ENCODE measurements around the gene PTPRG.

Gene PTPRG

DNA sequence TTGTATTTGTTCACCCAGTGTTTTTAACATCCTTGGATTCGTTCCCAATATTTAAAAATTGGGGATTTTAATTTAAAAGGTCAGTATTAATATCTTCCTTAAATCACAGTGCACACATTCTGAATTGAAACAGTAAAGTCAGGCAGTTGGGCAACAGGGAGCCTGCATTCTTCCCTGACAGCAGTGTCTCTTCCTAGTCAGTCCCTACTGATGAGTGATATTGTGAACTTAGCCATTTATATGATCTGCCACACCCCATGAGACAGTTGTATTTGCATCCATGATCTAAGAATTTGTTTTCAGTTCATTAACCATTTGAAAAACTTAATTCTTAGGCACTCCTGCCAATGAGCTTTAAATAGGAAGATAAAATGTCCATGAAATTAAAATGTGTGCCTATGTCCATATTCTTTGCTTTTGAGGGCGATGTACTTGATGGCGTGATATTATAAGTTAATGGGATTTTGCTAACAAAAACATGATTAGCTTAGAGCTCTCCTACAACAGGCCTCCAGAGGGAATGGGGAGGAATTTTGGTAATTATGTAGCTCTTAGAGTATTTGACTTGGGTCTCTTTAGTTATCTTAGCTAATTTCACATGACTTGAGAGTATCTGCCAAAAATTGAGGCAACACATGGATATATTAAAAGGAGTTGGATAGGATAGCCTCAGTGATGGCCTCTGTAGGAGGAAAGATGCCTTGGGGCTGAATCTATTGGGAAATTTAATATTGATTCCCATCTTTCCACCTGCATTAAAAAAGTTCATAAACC, 219.3 kb downstream of the PTPRG start:
- no peaks in the 10 kb centered on the region for H3K27me3 Mint-ChIP-seq
- H3K9me3 Mint-ChIP-seq, result peaks cover 7 to 13% of the 10 kb centered on the region in 2 donors
- DNase-seq, result no peak
- no peaks in the 10 kb centered on the region for H3K36me3 Mint-ChIP-seq (ENCODE audit: insufficient read depth)
- ATAC-seq (replicated peaks), result no peak
- no peak overlapping the region for H3K4me3 Mint-ChIP-seq
- no peaks in the 10 kb centered on the region for H3K4me1 Mint-ChIP-seq (ENCODE audit: low read depth in 2 of 2)
- H3K27ac Mint-ChIP-seq, result no peak overlapping the region

DNA sequence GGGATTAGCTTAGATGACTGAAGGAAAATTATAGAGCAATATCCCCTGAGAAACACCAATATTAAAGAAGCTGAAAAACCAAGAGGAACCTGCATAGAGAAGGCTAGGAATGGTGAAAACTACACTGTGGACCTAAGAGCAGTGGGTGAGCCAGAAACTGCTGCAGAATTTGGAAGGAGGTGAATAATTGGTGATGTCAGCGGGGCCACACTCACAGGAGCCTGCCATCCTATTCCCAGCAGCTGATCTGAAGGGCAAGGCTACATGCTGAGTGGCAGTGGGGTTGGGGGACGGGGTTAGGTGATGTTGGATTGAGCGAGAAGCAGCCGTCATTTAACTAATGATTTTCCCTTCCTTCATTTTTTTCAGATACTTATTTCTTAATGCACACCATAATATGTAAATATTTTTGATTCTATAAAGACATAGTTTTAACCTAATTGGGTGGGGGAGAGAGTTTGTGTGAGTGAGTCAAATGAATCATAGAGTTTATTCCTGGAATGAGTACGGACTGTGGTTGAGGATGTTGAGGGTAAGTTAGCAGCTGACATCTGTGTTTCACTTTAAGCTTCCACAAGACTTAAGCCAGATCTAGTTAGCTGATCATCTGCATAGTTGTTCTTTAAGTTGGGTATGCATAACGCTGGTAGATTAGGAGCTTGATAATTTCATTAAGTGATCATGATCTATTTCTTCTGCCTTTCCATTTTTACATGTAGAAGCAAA, 222.8 kb downstream of the PTPRG start:
- Mint-ChIP-seq H3K27me3 (no peaks in the 10 kb centered on the region), H3K36me3 (ENCODE audit: insufficient read depth) (no peaks in the 10 kb centered on the region), H3K9me3 (peaks cover 3 to 13% of the 10 kb centered on the region in 2 donors), H3K4me3 (no peak overlapping the region), H3K4me1 (ENCODE audit: low read depth in 2 of 2) (no peaks in the 10 kb centered on the region), H3K27ac (no peak overlapping the region)
- ATAC-seq (replicated peaks), result no peak
- no peak for DNase-seq

DNA sequence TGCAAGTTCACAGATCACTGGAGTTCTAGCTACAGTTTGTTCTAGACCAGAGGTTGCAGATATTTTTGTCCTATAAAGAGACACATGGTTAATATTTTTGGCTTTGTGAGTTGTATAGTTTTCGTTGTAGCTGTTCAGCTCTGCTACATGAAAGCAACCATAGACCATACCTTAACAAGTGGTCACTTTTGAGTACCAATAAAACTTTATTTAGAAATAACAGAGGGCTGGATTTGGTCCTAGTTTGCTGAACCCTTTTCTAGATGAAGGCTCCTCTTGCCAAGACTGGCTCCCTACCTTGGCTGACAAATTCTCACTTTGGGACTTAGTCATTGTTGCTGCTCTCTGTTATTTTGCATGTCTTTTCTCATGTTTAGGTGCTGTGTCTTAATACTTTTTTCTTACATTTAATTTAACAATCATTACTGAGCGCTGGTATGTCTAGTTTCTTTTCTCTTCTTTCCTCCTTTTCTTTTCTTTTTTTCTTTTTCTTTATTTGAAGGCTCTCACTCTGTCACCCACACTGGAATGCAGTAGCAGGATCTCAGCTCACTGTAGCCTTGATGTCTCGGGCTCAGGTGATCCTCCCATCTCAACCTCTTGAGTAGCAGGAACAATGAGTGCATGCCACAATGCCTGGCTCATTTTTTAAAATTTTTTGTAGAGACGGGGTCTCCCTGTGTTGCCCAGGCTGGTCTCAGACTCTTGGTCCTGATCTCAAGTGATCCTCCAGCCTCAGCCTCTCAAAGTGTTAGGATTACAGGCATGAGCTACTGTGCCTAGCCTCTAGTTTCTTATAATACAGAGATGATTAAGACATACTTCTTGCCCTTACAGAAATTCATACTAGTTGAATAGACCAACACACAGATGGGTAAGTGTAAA, 227.5 kb downstream of the PTPRG start:
- Mint-ChIP-seq H3K27me3 (no peaks in the 10 kb centered on the region), H3K27ac (no peak overlapping the region), H3K4me1 (ENCODE audit: low read depth in 2 of 2) (no peaks in the 10 kb centered on the region), H3K4me3 (no peak overlapping the region), H3K36me3 (ENCODE audit: insufficient read depth) (no peaks in the 10 kb centered on the region), H3K9me3 (peaks cover 2 to 5% of the 10 kb centered on the region in 2 donors)
- ATAC-seq (replicated peaks) (no peak), DNase-seq (no peak)

DNA sequence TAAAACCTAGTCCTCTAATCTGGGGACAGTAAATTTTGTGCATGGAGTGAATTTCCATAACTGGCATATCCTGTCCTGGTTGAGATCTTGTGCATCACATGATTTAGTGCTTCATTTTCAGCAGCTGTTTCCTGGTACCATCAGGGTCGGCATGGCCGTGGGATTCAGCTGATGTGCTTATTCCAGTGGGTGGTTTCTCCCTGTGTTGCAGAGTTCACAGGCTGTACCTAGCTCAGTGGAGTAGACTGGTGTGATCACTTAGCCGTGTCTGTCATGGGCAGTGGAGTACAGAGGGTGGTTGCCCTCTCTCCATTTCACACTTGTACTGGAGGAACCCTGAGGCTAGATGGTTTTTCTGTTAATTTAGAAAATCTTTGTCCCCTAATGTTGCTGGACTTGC, 228.5 kb downstream of the PTPRG start:
- Mint-ChIP-seq H3K9me3 (peaks cover 0 to 2% of the 10 kb centered on the region in 2 donors), H3K4me3 (no peak overlapping the region), H3K4me1 (ENCODE audit: low read depth in 2 of 2) (no peaks in the 10 kb centered on the region), H3K36me3 (ENCODE audit: insufficient read depth) (no peaks in the 10 kb centered on the region), H3K27me3 (no peaks in the 10 kb centered on the region), H3K27ac (no peak overlapping the region)
- ATAC-seq (replicated peaks) (no peak), DNase-seq (no peak)

DNA sequence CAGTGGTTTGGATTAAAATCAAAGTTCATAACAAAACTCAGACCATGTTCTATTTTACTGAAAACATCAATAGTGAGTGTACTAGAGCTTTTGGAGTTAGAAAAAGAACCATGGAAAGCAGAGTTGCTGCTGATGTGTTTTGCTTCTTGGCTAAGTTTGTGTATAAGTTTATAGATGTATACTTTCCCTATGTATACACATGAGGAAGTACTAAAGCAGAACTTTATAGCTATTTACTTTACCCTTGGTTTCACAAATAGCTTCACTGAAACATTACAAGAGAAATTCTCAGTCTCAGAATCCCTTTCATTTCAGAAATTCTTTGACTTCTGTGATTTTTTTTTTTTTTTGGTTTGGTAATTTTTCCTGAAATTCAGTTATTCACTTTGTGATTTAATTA, 229.0 kb downstream of the PTPRG start:
- ATAC-seq (replicated peaks) (no peak), DNase-seq (no peak)
- no peak overlapping the region for H3K4me3 Mint-ChIP-seq
- no peaks in the 10 kb centered on the region for H3K27me3 Mint-ChIP-seq
- no peaks in the 10 kb centered on the region for H3K36me3 Mint-ChIP-seq (ENCODE audit: insufficient read depth)
- H3K4me1 Mint-ChIP-seq (ENCODE audit: low read depth in 2 of 2), result no peaks in the 10 kb centered on the region
- H3K27ac Mint-ChIP-seq, result no peak overlapping the region
- peaks cover 0 to 2% of the 10 kb centered on the region in 2 donors for H3K9me3 Mint-ChIP-seq

DNA sequence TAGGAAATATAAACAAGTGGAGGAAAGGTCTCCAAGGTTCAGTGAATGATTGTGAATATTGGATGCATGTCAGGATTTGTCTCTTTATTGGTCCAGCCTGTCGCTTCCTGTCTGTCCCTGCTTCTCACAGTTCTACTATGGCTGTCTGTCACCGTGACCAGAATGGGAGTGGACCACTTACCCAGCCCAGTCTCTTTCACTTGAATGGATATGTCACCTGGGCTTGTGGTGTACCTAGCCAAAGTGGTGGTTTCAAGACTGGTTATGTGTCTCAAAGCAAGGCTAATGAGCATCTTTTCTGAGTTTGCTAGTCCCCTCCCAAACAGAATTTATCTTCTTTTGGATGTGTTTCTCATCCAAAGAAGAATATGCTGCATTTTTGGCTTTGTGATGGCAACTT, 231.7 kb downstream of the PTPRG start:
- H3K27me3 Mint-ChIP-seq, result no peaks in the 10 kb centered on the region
- H3K36me3 Mint-ChIP-seq (ENCODE audit: insufficient read depth), result no peaks in the 10 kb centered on the region
- no peaks in the 10 kb centered on the region for H3K4me1 Mint-ChIP-seq (ENCODE audit: low read depth in 2 of 2)
- no peak overlapping the region for H3K4me3 Mint-ChIP-seq
- no peak for DNase-seq
- ATAC-seq (replicated peaks), result no peak
- H3K27ac Mint-ChIP-seq, result no peak overlapping the region
- H3K9me3 Mint-ChIP-seq, result peaks cover 0 to 4% of the 10 kb centered on the region in 2 donors

DNA sequence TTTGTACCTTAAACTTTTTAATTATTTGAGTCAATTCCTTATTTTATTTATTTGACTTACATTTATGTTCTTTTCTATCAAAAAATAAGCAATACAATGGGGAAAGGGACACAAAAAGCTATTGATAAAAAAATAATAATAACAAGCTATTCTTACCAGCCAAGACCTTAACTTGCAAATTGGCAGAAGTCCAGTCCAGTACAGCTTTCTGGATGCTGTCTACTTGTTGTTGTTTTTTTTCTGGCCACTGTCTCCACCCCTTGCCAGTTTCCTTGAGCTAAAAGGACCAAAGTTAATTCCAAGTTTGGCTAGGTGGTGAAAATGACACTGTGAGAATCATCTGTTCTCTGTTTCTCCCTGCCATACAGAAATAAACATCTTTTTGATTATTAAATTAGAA, 232.2 kb downstream of the PTPRG start:
- no peak overlapping the region for H3K27ac Mint-ChIP-seq
- no peaks in the 10 kb centered on the region for H3K4me1 Mint-ChIP-seq (ENCODE audit: low read depth in 2 of 2)
- no peaks in the 10 kb centered on the region for H3K36me3 Mint-ChIP-seq (ENCODE audit: insufficient read depth)
- ATAC-seq (replicated peaks), result no peak
- no peaks in the 10 kb centered on the region for H3K27me3 Mint-ChIP-seq
- no peak for DNase-seq
- H3K9me3 Mint-ChIP-seq, result peaks cover 0 to 4% of the 10 kb centered on the region in 2 donors
- H3K4me3 Mint-ChIP-seq, result no peak overlapping the region

DNA sequence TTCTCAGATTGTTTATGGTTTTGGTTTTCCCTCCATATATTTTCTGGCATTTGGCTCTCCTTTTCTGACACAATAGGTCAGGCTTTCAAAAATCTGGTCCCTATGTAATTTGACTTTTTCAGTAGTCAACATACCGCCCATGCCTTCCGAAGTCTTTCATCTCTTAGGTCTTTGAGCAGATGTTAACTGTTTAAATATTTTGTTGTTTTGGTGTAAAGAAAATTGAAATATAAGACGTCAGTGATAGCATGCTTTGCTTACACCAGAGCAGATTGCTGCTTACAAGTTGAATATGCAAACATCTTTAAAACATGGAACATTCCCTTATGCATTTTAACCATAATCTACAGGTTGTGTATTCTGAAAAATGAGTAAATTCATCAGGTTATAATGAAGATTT, 233.0 kb downstream of the PTPRG start:
- Mint-ChIP-seq H3K9me3 (peaks cover 0 to 4% of the 10 kb centered on the region in 2 donors), H3K27ac (no peak overlapping the region), H3K4me3 (no peak overlapping the region), H3K36me3 (ENCODE audit: insufficient read depth) (no peaks in the 10 kb centered on the region), H3K4me1 (ENCODE audit: low read depth in 2 of 2) (no peaks in the 10 kb centered on the region), H3K27me3 (no peaks in the 10 kb centered on the region)
- DNase-seq (no peak), ATAC-seq (replicated peaks) (no peak)

DNA sequence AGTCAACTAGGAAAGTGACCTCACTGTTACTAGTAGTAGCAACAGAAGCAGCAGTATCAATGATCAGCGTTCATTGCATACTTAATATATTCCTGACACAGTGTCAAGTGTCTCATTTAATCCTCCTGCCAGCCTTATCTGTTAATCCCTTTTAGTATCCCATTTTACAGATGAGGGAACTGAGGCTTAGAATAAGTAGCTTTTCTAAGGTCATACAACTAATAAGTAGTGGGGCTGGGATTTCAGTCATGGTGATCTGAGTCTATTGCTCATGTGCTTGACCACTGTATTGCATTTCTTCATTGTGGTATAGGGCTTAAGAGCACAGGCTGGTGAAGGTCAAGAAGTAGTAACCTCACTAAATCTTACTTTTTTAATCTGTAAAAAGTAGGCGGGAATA, 233.6 kb downstream of the PTPRG start:
- ATAC-seq (replicated peaks) (no peak), DNase-seq (no peak)
- Mint-ChIP-seq H3K9me3 (peaks cover 0 to 4% of the 10 kb centered on the region in 2 donors), H3K36me3 (ENCODE audit: insufficient read depth) (no peaks in the 10 kb centered on the region), H3K27ac (no peak overlapping the region), H3K4me3 (no peak overlapping the region), H3K4me1 (ENCODE audit: low read depth in 2 of 2) (no peaks in the 10 kb centered on the region), H3K27me3 (no peaks in the 10 kb centered on the region)

DNA sequence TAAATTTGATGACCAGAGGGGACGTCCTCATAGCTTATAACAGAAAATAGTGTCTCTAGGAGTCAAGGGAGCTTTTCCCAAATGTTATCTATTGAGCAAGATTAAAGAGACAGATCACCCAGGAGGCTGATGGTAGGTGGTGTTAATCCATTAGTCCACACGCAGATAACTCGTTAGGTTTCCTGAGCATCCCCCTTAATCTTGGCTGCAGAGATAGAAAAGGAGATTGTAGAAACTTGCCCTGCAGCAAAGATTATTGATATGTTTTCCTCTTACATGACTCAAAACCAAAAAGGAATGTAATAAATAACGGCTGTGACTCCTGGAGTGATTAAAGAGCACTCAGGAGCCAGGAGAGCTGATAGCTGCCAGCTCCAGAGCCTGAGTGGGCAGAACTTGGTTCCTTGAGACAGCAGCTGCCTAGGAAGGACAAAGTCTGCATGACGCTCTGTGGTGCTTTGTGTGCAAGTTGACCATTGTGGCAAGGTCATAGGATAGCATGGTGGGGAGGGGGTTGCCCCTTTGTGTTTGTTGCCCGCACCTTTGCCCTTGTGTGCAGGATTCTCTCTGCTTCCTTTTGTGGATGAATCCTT, 234.8 kb downstream of the PTPRG start:
- Mint-ChIP-seq H3K4me1 (ENCODE audit: low read depth in 2 of 2) (peaks cover 0 to 1% of the 10 kb centered on the region in 2 donors), H3K27me3 (no peaks in the 10 kb centered on the region), H3K9me3 (peaks cover 0 to 4% of the 10 kb centered on the region in 2 donors), H3K4me3 (no peak overlapping the region), H3K27ac (no peak overlapping the region), H3K36me3 (ENCODE audit: insufficient read depth) (no peaks in the 10 kb centered on the region)
- no peak for DNase-seq
- no peak for ATAC-seq (replicated peaks)

DNA sequence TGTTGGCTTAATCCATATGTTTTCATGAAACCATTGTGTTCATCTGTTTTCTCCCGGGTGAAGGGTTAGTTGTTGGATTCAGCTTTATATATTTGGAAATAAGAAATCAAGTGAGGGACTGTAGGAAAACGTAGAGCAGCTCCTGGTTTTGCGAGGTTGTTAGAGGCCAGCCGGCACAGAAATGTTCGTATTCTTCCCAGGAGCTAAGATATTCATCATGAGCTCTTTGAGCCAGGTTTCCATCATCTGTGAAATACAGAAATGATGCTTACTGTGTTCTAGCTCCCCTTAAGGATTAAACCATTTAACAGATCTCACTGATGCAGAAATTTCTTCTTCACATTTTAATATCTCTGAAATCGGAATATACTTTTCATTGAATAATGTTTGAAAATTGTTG, 235.5 kb downstream of the PTPRG start:
- Mint-ChIP-seq H3K27me3 (no peaks in the 10 kb centered on the region), H3K4me1 (ENCODE audit: low read depth in 2 of 2) (peaks cover 0 to 1% of the 10 kb centered on the region in 2 donors), H3K4me3 (no peak overlapping the region), H3K36me3 (ENCODE audit: insufficient read depth) (no peaks in the 10 kb centered on the region), H3K9me3 (peaks cover 0 to 4% of the 10 kb centered on the region in 2 donors), H3K27ac (no peak overlapping the region)
- no peak for DNase-seq
- ATAC-seq (replicated peaks), result no peak

DNA sequence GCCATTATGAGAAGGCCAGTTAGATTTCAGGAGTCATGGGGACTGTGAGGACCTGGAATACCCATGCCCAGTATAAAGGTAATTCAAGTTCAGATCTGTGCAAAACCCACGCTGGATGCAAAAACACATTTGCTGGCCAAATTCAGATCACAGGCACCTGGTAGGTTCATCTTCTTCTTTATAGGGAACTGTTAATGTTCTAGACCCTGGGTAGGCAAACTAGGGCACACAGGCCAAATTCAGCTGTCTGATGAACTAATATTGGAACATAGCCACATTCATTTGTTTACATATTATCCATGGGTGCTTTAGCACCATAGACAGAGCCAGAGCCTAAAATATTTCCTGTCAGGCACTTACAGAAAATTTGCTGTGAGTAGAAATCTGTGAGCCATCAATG, 241.4 kb downstream of the PTPRG start:
- Mint-ChIP-seq H3K9me3 (peaks cover 0 to 3% of the 10 kb centered on the region in 2 donors), H3K4me1 (ENCODE audit: low read depth in 2 of 2) (peaks cover 0 to 1% of the 10 kb centered on the region in 2 donors), H3K27ac (no peak overlapping the region), H3K27me3 (no peaks in the 10 kb centered on the region), H3K4me3 (no peak overlapping the region), H3K36me3 (ENCODE audit: insufficient read depth) (no peaks in the 10 kb centered on the region)
- DNase-seq, result no peak
- ATAC-seq (replicated peaks), result no peak

DNA sequence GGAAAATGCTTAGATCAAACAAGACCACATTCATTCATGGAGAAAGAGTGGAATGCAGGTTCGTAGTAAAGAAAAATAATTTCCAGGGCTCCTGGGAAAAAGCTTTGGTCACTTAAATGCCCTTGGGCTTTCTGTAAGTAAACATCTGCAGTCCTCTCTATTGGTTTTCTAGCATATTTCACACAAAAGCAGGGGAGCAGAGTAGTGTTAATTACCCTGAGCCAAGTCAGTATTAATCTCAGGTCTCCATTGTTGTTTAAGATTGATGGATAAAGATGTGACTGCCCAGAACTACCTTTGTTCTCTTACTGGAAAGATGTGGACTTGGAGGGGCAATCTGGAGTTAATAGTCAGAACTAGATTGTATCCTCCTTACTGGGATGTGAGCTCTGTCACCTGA, 242.6 kb downstream of the PTPRG start:
- ATAC-seq (replicated peaks) (no peak), DNase-seq (no peak)
- no peaks in the 10 kb centered on the region for H3K36me3 Mint-ChIP-seq (ENCODE audit: insufficient read depth)
- peaks cover 0 to 4% of the 10 kb centered on the region in 2 donors for H3K9me3 Mint-ChIP-seq
- peaks cover 0 to 1% of the 10 kb centered on the region in 2 donors for H3K4me1 Mint-ChIP-seq (ENCODE audit: low read depth in 2 of 2)
- H3K27ac Mint-ChIP-seq, result no peak overlapping the region
- H3K27me3 Mint-ChIP-seq, result no peaks in the 10 kb centered on the region
- no peak overlapping the region for H3K4me3 Mint-ChIP-seq

Data from effector memory CD8-positive, alpha-beta T cell (primary cell).